CD4-positive, alpha-beta T cell treated with Interferon alpha-2 for 1 hour (primary cell): ENCODE results near the gene HOXD3.

ENCODE experiments used
- DNase-seq, 2 donors: peaks; one replicate each; pipeline ENCODE4 v3.0.0-alpha.2; 2020 to 2022

HOXD3 gene

GRCh38 chr2:176165370-176166050 is 8.4 kb downstream of the HOXD3 start:
- no peak for DNase-seq

GRCh38 chr2:176166272-176166671 is 9.2 kb downstream of the HOXD3 start:
- no peak for DNase-seq

DNA sequence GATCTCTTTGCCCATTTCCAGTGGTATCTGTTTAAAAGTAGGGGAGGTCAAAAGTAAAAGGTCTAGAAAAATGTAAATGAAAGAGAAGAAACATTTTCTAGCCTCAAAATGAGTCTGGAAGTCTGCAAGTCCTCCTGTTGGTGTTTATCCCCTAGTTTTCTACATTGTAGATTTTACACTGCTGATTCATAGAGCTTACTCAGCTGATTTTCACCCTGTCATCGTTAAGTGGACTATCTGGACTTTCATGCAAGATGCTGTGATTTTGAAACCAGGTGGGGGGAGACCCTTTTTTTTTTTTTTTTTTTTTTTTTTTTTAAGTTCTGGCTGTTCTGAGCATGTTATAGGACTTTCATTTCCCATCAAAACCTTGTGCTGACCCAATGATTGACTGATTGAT is 10.3 kb downstream of the HOXD3 start:
- no peak for DNase-seq

DNA sequence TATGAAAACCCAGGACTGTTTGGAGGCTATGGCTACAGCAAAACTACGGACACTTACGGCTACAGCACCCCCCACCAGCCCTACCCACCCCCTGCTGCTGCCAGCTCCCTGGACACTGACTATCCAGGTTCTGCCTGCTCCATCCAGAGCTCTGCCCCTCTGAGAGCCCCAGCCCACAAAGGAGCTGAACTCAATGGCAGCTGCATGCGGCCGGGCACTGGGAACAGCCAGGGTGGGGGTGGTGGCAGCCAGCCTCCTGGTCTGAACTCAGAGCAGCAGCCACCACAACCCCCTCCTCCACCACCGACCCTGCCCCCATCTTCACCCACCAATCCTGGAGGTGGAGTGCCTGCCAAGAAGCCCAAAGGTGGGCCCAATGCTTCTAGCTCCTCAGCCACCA is 12.1 kb downstream of the HOXD3 start:
- DNase-seq, result no peak

DNA sequence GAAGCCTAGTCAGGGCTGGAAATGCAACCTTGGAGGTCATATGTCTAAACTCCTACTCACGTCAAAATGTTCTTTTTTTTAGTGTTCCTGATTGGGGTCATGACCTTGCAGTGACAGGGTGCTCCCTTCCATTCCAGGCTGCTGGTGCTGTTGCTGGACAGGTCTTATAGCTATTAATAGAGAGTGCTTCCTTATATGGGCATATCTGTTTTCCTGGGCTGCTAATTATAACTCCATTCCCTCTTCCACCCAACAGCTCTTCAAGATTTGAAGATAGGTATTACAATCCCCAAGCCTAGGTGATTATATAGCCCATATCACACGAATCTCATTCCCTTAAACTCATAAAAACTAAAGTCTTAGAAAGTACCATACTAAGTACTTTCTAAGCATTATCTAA is 12.6 kb downstream of the HOXD3 start:
- no peak for DNase-seq

DNA sequence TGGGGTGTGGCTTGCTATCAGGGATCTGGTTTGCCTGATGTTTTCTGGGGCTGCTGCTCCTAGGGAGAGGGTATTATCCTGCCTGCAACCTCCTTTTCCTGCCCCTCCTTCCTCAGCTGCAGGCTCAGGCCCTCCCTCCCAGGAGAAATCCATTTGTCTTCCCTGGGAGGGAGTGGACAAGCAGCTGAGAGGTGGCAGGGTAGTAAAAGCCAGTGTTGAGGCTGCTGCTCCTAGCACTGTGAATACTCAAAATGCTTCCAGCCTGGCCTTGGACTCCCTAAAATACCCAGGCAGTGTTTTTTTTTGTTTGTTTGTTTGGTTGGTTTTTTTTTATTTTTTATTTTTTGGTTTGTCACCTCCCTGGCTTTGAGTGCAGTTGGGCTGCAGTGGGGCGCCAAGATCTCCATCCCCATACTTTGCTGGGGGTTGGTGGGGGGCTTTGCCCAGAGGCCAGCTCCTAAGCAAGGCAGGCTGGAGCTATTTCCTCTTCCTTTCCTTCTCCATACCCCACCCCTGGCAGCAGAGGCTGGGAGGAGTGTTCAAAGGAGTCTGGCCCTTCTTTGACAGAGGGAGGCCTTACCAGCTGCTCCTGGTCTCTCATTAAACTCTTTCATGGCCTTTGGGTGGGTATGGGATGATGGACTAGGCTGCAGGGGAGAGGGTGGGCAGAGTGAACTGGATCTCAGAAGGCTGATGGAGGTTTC is 13.6 kb downstream of the HOXD3 start:
- no peak for DNase-seq

DNA sequence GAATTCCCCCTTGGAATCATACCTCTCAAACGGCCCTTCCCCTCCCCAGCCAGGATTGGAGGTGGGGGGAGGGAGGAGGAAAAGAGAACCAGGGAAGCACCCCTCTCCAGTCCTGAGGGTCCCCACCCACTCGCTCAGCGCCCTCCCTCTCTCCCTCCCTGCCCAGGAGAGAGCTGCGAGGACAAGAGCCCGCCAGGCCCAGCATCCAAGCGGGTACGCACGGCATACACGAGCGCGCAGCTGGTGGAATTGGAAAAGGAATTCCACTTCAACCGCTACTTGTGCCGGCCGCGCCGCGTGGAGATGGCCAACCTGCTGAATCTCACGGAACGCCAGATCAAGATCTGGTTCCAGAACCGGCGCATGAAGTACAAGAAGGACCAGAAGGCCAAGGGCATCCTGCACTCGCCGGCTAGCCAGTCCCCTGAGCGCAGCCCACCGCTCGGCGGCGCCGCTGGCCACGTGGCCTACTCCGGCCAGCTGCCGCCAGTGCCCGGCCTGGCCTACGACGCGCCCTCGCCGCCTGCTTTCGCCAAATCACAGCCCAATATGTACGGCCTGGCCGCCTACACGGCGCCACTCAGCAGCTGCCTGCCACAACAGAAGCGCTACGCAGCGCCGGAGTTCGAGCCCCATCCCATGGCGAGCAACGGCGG is 14.4 kb downstream of the HOXD3 start:
- DNase-seq, result no peak

- no peak for DNase-seq
These were observed 15.1 kb downstream of the HOXD3 start for GRCh38 chr2:176172007-176172894.

DNA sequence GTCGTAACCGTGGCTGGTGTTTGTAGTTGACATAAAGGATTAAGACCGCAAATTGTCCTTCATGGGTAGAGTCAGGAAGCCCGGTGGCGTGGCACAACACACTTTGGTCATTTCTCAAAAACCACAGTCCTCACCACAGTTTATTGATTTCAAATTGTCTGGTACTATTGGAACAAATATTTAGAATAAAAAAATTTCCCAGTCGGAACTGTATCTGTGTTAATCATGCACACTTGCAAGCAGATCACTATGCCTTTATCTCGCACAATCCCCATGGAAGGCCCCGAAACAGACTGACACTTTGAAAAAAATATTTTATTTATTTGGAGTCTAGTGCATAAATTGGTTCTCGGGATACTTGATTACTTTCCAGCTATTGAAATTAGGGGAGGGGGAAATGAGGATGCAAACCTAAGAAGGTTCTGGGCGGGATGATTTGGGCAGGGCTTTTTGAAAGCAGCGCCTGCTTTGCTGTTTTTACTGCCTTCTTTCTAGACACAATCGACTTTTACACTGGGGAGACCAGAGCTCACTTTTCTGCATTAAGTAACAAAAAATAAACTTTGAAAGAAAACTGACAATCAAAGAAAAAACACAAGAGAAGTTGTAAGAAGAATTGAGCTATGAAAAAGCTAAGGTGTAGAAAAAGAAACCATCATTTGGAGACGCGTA is 15.9 kb downstream of the HOXD3 start:
- no peak for DNase-seq

DNA sequence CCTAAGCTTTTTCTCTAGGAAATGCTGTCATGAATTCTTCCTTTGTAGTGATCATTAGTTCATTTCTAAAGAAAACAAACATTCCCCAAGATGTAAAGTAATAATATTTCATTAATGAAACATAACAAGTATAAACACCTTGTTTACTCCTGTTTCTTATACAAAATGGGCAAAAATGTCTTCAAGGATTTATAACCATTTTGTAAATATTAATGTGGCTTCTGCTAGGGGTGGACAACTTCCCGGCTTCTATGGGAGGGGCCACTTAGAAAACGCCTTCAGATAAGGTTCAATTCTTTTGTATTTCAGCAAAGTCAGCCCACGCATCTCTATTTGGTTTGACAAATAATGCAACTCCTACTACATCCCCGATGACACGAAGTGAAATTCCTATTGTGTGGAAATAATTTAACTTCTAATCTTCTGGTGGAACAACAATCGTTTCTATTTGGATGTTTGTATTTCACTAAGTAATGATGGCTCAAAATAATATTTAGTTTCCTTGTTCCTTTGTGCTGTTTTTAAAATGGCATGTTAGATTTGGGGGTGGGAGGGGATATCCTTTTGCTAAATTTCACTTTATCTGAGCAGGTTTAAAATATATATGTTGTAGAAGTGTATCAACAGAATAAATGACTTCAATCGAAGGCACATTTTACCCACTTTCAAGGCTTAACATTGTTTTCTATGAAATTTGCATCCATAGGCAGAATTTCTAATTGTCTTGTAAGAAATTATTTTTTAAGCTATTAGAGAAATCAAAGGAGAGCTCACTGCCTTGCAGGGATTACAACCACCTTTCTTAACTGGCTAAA is 16.7 kb downstream of the HOXD3 start:
- no peak for DNase-seq

DNA sequence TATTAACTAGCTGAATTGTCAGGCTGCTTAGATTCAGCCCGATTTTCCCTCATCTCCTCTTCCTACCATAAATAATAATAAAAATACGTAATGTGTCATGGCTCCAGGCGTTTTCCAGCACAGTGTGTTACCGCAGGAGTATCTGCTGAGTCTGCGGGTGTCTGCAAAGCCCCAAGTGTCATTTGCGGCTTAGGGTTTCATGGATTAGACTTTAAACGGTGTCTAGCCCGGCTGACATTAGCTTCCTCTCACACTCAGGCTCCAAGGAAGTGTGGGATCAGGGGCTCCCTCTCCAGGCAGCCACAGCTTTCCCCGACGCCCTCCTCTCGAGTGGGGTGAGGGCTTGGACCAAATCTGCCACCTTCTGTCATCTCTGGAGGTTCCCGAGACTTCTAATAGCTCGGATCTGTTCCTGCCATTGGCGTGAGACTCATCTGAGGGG is 17.3 kb downstream of the HOXD3 start:
- DNase-seq, result no peak

- DNase-seq, result no peak
These were observed 18.0 kb downstream of the HOXD3 start for GRCh38 chr2:176174824-176175708.

GRCh38 chr2:176175709-176176607 is 18.9 kb downstream of the HOXD3 start:
- DNase-seq, result no peak

GRCh38 chr2:176177580-176178037 is 20.5 kb downstream of the HOXD3 start:
- no peak for DNase-seq

- DNase-seq, result no peak
These were observed 21.1 kb downstream of the HOXD3 start for GRCh38 chr2:176178038-176178756.

DNA sequence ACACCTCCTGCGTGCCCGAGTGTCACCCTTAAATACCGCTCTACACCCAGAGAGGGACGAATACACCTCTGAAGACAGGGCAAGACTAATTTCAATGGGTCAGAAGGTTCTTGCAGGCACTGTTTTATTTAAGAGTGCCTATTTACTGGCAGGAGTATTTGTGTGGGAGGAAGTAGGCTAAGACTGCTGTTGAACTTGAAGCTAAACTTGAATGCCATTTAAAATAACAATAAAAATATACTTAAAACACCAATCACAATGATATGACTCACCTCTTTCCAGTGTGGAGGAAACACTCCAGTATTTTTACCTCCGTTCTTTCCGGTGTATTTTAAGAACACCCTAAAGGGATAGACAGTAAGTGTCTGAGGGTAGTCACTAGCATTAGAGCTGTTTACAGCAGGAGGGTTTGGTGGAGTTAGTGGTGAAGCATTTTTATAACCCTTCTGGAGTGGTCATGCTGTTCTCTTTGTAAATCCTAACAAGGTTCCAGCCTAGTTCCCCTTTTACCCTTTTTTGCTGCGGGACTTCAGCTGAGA is 21.7 kb downstream of the HOXD3 start:
- no peak for DNase-seq

DNA sequence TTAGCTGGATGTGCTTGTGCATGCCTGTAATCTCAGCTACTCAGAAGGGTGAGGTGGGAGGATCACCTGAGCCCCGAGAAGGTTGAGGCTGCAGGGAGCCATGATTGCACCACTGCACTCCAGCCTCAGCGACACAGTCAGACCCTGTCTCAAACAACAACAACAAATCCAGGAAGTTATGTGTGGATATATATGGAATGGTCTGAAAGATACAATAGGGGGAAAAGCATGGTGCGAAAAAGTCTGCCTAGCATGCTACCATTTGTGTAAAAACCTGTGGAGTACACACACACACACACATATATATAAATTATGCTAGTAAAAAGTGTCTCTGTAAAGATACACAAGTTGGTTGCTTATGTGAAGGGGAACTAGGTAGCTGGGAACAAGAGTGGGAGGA is 24.4 kb downstream of the HOXD3 start:
- no peak for DNase-seq

- no peak for DNase-seq
These were observed 25.6 kb downstream of the HOXD3 start for GRCh38 chr2:176182671-176183070.
